Measurements from ENCODE around the gene C16orf74.
A peak's percentile ranks its signal among the peaks of the same experiment; 100 is the strongest.

The C16orf74 gene

GRCh38 chr16:85757341-85757822 lies 6.5 kb upstream of the C16orf74 start:
- no peak for TF ChIP-seq CTCF (IDR thresholded peaks at IDR 0.05; ENCODE audit: low read length, missing control alignments)
- no peak overlapping the region for H3K4me3 ChIP-seq (replicated peaks; ENCODE audit: low read depth, low read length)
- no peak for DNase-seq (ENCODE audit: low read depth)

- no peak overlapping the region for H3K4me3 ChIP-seq (replicated peaks; ENCODE audit: low read depth, low read length)
- no peak for DNase-seq (ENCODE audit: low read depth)
- no peak for TF ChIP-seq CTCF (IDR thresholded peaks at IDR 0.05; ENCODE audit: low read length, missing control alignments)
Measured at GRCh38 chr16:85755929-85756768, 5.3 kb upstream of the C16orf74 start.

GRCh38 chr16:85754413-85754812 lies 3.5 kb upstream of the C16orf74 start:
- DNase-seq (ENCODE audit: low read depth), result no peak
- no peak overlapping the region for H3K4me3 ChIP-seq (replicated peaks; ENCODE audit: low read depth, low read length)
- no peak for TF ChIP-seq CTCF (IDR thresholded peaks at IDR 0.05; ENCODE audit: low read length, missing control alignments)

- no peak overlapping the region for H3K4me3 ChIP-seq (replicated peaks; ENCODE audit: low read depth, low read length)
- DNase-seq (ENCODE audit: low read depth), result no peak
- no peak for TF ChIP-seq CTCF (IDR thresholded peaks at IDR 0.05; ENCODE audit: low read length, missing control alignments)
Measured at GRCh38 chr16:85753976-85754375, 3.1 kb upstream of the C16orf74 start.

GRCh38 chr16:85753559-85753958 lies 2.7 kb upstream of the C16orf74 start:
- no peak for DNase-seq (ENCODE audit: low read depth)
- TF ChIP-seq CTCF (IDR thresholded peaks at IDR 0.05; ENCODE audit: low read length, missing control alignments), result no peak
- H3K4me3 ChIP-seq (replicated peaks; ENCODE audit: low read depth, low read length), result no peak overlapping the region

- H3K4me3 ChIP-seq (replicated peaks; ENCODE audit: low read depth, low read length), result no peak overlapping the region
- peak; percentile 47 for TF ChIP-seq CTCF (IDR thresholded peaks at IDR 0.05; ENCODE audit: low read length, missing control alignments)
- peak; percentile 68 for DNase-seq (ENCODE audit: low read depth)
Measured at GRCh38 chr16:85752511-85753420, 1.9 kb upstream of the C16orf74 start.
